Thyroid gland (tissue), 4 donors: ENCODE results near the gene APOL6.

Experiments
- POLR2A ChIP-seq, 2 donors: fragments of 450-650 bp; IDR thresholded peaks; one replicate each; pipeline ENCODE4 v1.6.1; 2017; ENCODE audit warnings: antibody characterized with exemption in 2 of 2, mild to moderate bottlenecking in 2 of 2, moderate library complexity in 1 of 2
- TF ChIP-seq, protein P1 (sequence below), 6 experiments: fragments of 200-600 bp in 3 of 6; fragments of 450-650 bp in 3 of 6; sonication (generic) in 3 of 6; IDR thresholded peaks; one replicate each; pipeline ENCODE4 v1.5.1; 2016 to 2019; ENCODE audit warnings: antibody characterized with exemption in 6 of 6, mild to moderate bottlenecking in 2 of 6, inconsistent platforms in 1 of 6, moderate library complexity in 1 of 6

DNA sequence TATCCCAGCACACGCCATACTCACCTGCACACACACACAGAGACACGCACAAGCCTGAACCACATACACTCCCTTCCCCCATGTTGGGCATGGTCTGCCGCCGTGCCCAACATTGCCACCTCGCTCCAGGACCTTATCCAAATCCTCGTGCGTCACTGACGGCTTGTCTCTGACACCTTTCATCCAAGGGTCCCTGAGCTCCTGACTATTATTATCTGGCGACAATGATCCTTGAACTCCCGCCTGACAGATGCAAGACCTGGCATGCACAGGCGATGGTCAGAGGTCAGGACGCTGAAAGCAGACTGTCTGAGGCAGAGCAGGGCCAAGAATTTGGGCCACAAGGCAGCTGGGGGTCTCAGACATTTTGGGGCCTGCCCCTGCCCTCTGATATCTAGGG lies 35.3 kb upstream of the APOL6 start:
- no peak for TF ChIP-seq POLR2A (IDR thresholded peaks at IDR 0.05)
- TF ChIP-seq, protein P1, sequence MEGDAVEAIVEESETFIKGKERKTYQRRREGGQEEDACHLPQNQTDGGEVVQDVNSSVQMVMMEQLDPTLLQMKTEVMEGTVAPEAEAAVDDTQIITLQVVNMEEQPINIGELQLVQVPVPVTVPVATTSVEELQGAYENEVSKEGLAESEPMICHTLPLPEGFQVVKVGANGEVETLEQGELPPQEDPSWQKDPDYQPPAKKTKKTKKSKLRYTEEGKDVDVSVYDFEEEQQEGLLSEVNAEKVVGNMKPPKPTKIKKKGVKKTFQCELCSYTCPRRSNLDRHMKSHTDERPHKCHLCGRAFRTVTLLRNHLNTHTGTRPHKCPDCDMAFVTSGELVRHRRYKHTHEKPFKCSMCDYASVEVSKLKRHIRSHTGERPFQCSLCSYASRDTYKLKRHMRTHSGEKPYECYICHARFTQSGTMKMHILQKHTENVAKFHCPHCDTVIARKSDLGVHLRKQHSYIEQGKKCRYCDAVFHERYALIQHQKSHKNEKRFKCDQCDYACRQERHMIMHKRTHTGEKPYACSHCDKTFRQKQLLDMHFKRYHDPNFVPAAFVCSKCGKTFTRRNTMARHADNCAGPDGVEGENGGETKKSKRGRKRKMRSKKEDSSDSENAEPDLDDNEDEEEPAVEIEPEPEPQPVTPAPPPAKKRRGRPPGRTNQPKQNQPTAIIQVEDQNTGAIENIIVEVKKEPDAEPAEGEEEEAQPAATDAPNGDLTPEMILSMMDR (IDR thresholded peaks at IDR 0.05) = no peak
